KOPT-K1 (cell line): Measurements from ENCODE around the gene CTLA4.

Experiments
- H3K27ac ChIP-seq: fragments of 200-600 bp; sonication (generic); 2 replicates; pipeline ENCODE4 v1.5.1; 2016; ENCODE audit warnings: antibody characterized with exemption, mild to moderate bottlenecking, low read depth, low read length; ENCODE audit not compliant: poor library complexity, severe bottlenecking
- H3K36me3 ChIP-seq: fragments of 200-600 bp; sonication (generic); 2 replicates; pipeline ENCODE4 v1.5.1; 2017; ENCODE audit warnings: antibody characterized with exemption, mild to moderate bottlenecking, low read length, moderate library complexity; ENCODE audit not compliant: insufficient read depth
- H3K9me3 ChIP-seq: fragments of 200-600 bp; sonication (generic); 2 replicates; pipeline ENCODE4 v1.5.1; 2017; ENCODE audit warnings: antibody characterized with exemption, low read length, mild to moderate bottlenecking; ENCODE audit not compliant: insufficient read depth, poor library complexity, severe bottlenecking

CTLA4 gene

DNA sequence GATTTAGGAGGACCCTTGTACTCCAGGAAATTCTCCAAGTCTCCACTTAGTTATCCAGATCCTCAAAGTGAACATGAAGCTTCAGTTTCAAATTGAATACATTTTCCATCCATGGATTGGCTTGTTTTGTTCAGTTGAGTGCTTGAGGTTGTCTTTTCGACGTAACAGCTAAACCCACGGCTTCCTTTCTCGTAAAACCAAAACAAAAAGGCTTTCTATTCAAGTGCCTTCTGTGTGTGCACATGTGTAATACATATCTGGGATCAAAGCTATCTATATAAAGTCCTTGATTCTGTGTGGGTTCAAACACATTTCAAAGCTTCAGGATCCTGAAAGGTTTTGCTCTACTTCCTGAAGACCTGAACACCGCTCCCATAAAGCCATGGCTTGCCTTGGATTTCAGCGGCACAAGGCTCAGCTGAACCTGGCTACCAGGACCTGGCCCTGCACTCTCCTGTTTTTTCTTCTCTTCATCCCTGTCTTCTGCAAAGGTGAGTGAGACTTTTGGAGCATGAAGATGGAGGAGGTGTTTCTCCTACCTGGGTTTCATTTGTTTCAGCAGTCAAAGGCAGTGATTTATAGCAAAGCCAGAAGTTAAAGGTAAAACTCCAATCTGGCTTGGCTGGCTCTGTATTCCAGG is at the start of gene CTLA4:
CTLA4 (plus strand) TSS at position 211 of the 640 bp plus-strand sequence; CDS start at position 383, 172 bp downstream.
- Histone ChIP-seq H3K27ac (no peak within 1 kb of the TSS), H3K36me3 (no peaks in the 10 kb centered on the region), H3K9me3 (no peaks in the 10 kb centered on the region)

DNA sequence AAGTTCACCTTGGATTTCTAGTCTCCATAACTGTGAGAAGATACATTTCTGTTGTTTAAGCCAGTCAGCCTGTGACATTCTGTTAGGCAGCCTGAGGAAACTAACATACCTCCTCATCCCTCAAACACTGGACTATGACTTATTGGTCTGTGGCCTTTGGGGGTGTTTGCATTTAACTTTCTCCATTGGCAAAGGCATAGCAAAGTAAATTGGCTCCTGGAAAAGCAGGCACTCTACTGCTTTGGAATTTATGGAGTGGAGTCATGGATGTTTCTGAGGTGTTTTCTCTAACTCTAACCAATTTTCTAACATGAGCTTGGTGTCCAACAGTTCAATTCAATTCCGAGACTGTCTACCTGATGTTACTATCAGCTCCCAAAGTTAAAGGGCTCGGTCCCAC is 48.9 kb upstream of the CTLA4 start:
- Histone ChIP-seq H3K27ac (no peak overlapping the region), H3K9me3 (no peaks in the 10 kb centered on the region), H3K36me3 (no peaks in the 10 kb centered on the region)

GRCh38 chr2:203819434-203820133 is 48.0 kb upstream of the CTLA4 start:
- Histone ChIP-seq H3K27ac (no peak overlapping the region), H3K36me3 (no peaks in the 10 kb centered on the region), H3K9me3 (no peaks in the 10 kb centered on the region)

- no peak overlapping the region for H3K27ac ChIP-seq
These were observed 46.6 kb upstream of the CTLA4 start for GRCh38 chr2:203820969-203821368.

DNA sequence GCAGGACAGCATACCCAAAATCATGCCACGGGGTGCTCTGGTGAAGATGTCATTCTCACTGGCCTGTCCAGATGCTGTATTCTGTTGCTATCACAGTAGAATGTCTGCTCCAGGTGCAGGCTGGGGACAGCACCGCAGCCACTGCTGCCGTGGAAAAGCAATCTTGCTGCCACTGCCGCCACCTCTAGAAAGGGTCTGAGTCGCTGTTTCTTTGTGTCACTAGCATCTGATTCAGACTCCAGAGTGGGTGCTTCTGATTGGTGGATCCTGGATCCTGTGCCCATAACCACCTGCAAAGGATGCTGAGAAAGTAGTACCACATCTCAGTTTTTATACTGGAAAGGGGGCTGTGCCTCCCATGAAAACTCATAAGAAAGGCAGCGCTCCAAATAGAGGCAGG is 45.3 kb upstream of the CTLA4 start:
- Histone ChIP-seq H3K9me3 (peaks cover 3% of the 10 kb centered on the region), H3K27ac (no peak overlapping the region), H3K36me3 (no peaks in the 10 kb centered on the region)

More at GRCh38 chr2:203820969-203821368, 46.6 kb upstream of the CTLA4 start:
- Histone ChIP-seq H3K36me3 (no peaks in the 10 kb centered on the region), H3K9me3 (no peaks in the 10 kb centered on the region)

DNA sequence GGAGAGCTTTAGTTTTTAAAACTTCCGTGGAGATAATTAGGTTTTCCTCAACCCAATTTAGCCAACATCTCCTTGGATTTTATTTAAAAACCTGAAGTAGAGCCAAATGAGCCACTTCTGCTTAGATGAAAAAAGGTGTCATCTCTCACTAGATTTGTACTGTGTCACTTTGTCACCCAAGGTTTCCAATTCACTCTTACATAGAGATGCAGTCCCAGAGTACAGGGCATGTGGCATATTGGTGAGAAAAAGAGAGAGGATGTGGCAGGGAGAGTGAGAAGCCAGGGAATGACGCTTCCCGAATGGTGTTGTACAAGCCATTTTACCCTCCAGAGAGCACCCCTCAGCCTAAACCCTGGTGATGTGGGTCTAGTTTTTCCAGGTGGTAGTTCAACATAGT is 44.4 kb upstream of the CTLA4 start:
- peaks cover 7% of the 10 kb centered on the region for H3K9me3 ChIP-seq
- H3K27ac ChIP-seq, result no peak overlapping the region
- H3K36me3 ChIP-seq, result no peaks in the 10 kb centered on the region

GRCh38 chr2:203824057-203824456 is 43.5 kb upstream of the CTLA4 start:
- Histone ChIP-seq H3K27ac (no peak overlapping the region), H3K9me3 (peaks cover 7% of the 10 kb centered on the region)

GRCh38 chr2:203824603-203825002 is 43.0 kb upstream of the CTLA4 start:
- no peak overlapping the region for H3K27ac ChIP-seq

More at GRCh38 chr2:203824057-203824456, 43.5 kb upstream of the CTLA4 start:
- H3K36me3 ChIP-seq, result no peaks in the 10 kb centered on the region

GRCh38 chr2:203826704-203827103 is 40.9 kb upstream of the CTLA4 start:
- peaks cover 7% of the 10 kb centered on the region for H3K9me3 ChIP-seq
- H3K36me3 ChIP-seq, result no peaks in the 10 kb centered on the region
- no peak overlapping the region for H3K27ac ChIP-seq

More at GRCh38 chr2:203824603-203825002, 43.0 kb upstream of the CTLA4 start:
- Histone ChIP-seq H3K9me3 (peaks cover 7% of the 10 kb centered on the region), H3K36me3 (no peaks in the 10 kb centered on the region)

DNA sequence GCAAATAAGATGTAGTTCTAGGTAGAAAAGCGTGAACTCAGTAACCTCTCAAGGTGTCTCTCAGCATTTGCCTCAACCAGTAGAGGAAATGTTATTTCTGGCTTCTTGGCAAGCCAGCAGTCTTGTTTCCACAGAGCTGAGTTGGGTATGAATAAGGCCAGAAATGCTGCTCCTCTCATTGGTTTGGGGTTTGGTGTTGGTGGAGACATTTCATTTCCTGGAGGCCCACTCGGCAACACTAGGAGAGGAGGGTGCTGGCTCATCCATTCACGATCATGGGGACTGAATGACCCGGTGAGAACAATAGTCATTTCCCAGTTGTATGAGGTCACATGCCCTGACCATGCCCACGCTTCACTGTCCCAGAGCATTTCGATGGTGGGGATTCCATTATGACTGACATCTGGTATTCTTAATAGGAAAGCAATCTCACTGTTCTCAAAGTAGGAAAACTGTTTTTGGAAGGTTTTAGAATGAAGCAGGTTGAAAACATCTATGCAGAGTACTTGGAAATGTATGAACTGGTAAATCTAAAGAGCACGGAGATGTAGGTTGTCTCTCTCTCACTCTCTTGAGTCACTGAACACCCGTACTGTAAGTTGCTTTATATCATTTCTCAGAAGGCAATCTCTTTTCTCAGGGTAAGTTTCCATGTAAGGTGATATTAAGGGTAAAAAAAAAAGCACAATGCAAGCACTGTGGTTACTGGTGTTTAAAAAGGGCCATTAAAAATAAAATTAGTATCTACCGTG is 37.1 kb upstream of the CTLA4 start:
- Histone ChIP-seq H3K27ac (no peak overlapping the region), H3K36me3 (no peaks in the 10 kb centered on the region), H3K9me3 (peaks cover 7% of the 10 kb centered on the region)

DNA sequence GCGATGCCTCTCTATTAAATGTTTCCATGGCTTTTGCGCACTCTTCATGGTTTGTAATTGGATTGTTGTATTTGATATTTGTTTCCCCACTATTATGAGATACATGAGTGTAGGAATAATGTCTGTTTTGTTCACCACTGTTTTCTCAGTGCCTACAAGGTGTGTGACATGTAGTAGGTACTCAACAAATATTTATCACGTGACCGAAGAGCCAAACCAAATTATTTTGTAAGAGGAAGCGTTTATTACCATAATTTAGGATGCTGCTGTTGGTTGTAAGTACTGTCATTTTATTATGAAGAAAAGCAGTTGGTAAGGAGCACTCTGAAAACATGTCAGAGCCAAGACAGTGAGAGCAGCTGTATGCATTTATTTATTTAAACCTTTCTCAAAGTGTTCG is 32.2 kb upstream of the CTLA4 start:
- Histone ChIP-seq H3K27ac (no peak overlapping the region), H3K36me3 (no peaks in the 10 kb centered on the region), H3K9me3 (no peaks in the 10 kb centered on the region)

GRCh38 chr2:203835892-203836800 is 31.4 kb upstream of the CTLA4 start:
- H3K36me3 ChIP-seq, result no peaks in the 10 kb centered on the region
- no peak overlapping the region for H3K27ac ChIP-seq
- H3K9me3 ChIP-seq, result no peaks in the 10 kb centered on the region

GRCh38 chr2:203840655-203841205 is 26.8 kb upstream of the CTLA4 start:
- H3K36me3 ChIP-seq, result no peaks in the 10 kb centered on the region
- H3K27ac ChIP-seq, result no peak overlapping the region
- H3K9me3 ChIP-seq, result no peaks in the 10 kb centered on the region

DNA sequence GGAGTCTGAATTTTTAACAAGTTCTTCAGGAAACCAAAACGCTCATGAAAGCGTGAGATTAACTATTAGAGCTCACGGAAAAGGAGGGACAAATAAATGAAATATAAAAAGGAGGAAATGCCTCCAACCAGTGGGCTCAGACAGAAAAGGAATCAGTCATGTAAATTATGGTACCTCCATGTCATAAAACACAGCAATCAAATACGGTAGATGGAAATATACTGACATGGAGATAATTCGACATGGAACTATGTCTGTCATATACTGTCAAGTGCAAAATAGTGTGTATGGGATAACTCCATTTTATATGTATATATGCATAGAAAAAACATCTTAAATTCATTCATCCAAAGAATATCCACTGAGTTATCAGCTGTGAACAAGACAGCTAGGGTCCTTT is 25.9 kb upstream of the CTLA4 start:
- no peaks in the 10 kb centered on the region for H3K36me3 ChIP-seq
- H3K9me3 ChIP-seq, result no peaks in the 10 kb centered on the region
- no peak overlapping the region for H3K27ac ChIP-seq
